Right ventricle myocardium superior (tissue), 1 donor: ENCODE results near the gene STK24. TPM values are rescaled to one million over a fixed set of nuclear protein-coding genes. Genes with fewer than 3 reads are reported as not detected.
"Not testable (repeated sequence)": the region's sequence is repeated elsewhere in the genome, so short reads cannot be mapped to it uniquely, and the experiment has no call there.

Source experiments
- ATAC-seq: fragments of 200-7000 bp; cut with Tn5 transposase; one replicate; pipeline ENCODE4 v1.9.1; 2020; ENCODE audit warnings: mild to moderate bottlenecking; ENCODE audit not compliant: poor library complexity
- DNase-seq: peaks from one replicate; pipeline ENCODE4 v3.0.0-alpha.2; 2020
- intact Hi-C: fragments of 100-400 bp; cut with DNase I; formaldehyde crosslinking; loops from one replicate; pipeline ENCODE4 v1.11.2; 2022
- total RNA-seq: library from RNA; stranded (reverse); fragmentation: NEBNext Ultra II Directional; extraction: Animal tissue kit (Norgen Biotek cat#: 25700); gene quantifications from one replicate; pipeline ENCODE4 v1.2.1, GENCODE V29; 2021
- donor health status: DM: no; HTN: yes; CAD: no; lungs with severe emphysema.

The STK24 gene
- total RNA-seq, 1 donor from 2014 or later = 56.1 TPM

- DNase-seq = no peak
- intact Hi-C loops = no loop called here
- ATAC-seq = no peak
Measured at GRCh38 chr13:98585946-98586345, 9.0 kb upstream of the STK24 start.

GRCh38 chr13:98585398-98585754 is 8.5 kb upstream of the STK24 start:
- intact Hi-C loops = no loop called here
- ATAC-seq (peak; percentile 20), DNase-seq (no peak)

- DNase-seq = no peak
- intact Hi-C loops = no loop called here
- peak; percentile 21 for ATAC-seq
Measured at GRCh38 chr13:98584668-98585397, 7.9 kb upstream of the STK24 start.

- DNase-seq (no peak), ATAC-seq (no peak)
- intact Hi-C loops = no loop called here
Measured at GRCh38 chr13:98582947-98583346, 6.0 kb upstream of the STK24 start.

GRCh38 chr13:98581971-98582702 is 5.2 kb upstream of the STK24 start:
- DNase-seq (no peak), ATAC-seq (no peak)
- intact Hi-C loops = no loop called here

GRCh38 chr13:98581381-98581780 is 4.5 kb upstream of the STK24 start:
- DNase-seq = no peak
- no peak for ATAC-seq
- intact Hi-C loops = no loop called here

GRCh38 chr13:98580420-98580819 is 3.5 kb upstream of the STK24 start:
- intact Hi-C loops = no loop called here
- no peak for ATAC-seq

GRCh38 chr13:98577836-98578285 is 954 bp upstream of the STK24 start:
- intact Hi-C loops = loop anchor here (5.0 kb wide), 1 partner anchor 126 kb away; no protein-coding TSS in a partner anchor
- ATAC-seq = peak; percentile 8
- no peak for DNase-seq

More at GRCh38 chr13:98580420-98580819, 3.5 kb upstream of the STK24 start:
- DNase-seq = no peak

- intact Hi-C loops = loop anchor here (5.0 kb wide), 1 partner anchor 124 kb away; no protein-coding TSS in a partner anchor
- ATAC-seq (peak; percentile 75), DNase-seq (peak; percentile 73)
Measured at GRCh38 chr13:98576200-98576945, 534 bp downstream of the STK24 start.

GRCh38 chr13:98575904-98576199 is 1.1 kb downstream of the STK24 start:
- DNase-seq = no peak
- intact Hi-C loops = loop anchor here (5.0 kb wide), 1 partner anchor 124 kb away; no protein-coding TSS in a partner anchor
- ATAC-seq = no peak

GRCh38 chr13:98575009-98575903 is 1.7 kb downstream of the STK24 start:
- ATAC-seq (no peak), DNase-seq (no peak)
- intact Hi-C loops = loop anchor here (5.0 kb wide), 1 partner anchor 123 kb away; no protein-coding TSS in a partner anchor

- DNase-seq (no peak), ATAC-seq (peak; percentile 2)
- intact Hi-C loops = loop anchor here (5.0 kb wide), 1 partner anchor 75 kb away; no protein-coding TSS in a partner anchor
Measured at GRCh38 chr13:98571955-98572662, 4.8 kb downstream of the STK24 start.

GRCh38 chr13:98570929-98571372 is 6.0 kb downstream of the STK24 start:
- intact Hi-C loops = loop anchor here (5.0 kb wide), 1 partner anchor 74 kb away; no protein-coding TSS in a partner anchor
- ATAC-seq (peak; percentile 29), DNase-seq (no peak)

- intact Hi-C loops = loop anchor here (5.0 kb wide), 1 partner anchor 72 kb away; no protein-coding TSS in a partner anchor
- ATAC-seq, DNase-seq: not testable (repeated sequence)
Measured at GRCh38 chr13:98569494-98570367, 7.2 kb downstream of the STK24 start.

- DNase-seq (no peak), ATAC-seq (no peak)
- intact Hi-C loops = no loop called here
Measured at GRCh38 chr13:98568918-98569317, 8.0 kb downstream of the STK24 start.

- ATAC-seq (no peak), DNase-seq (no peak)
- intact Hi-C loops = no loop called here
Measured at GRCh38 chr13:98567140-98567539, 9.8 kb downstream of the STK24 start.
